ENCODE data around the gene CYP46A1. TPM values are rescaled to one million over a fixed set of nuclear protein-coding genes. Genes with fewer than 3 reads are reported as not detected.

Gene CYP46A1
- total RNA-seq, 2 donors from 2014 or later, result 1.3 TPM

GRCh38 chr14:99733211-99733539 is 49.1 kb downstream of the CYP46A1 start:
- no peak for DNase-seq (ENCODE audit: low spot score)
- intact Hi-C loops (cut with DNase I), result loop anchor here (5.0 to 10.0 kb wide), 2 partner anchors 59 to 72 kb away; partner anchors contain the start of gene EML1 (in 1 of the 2)

DNA sequence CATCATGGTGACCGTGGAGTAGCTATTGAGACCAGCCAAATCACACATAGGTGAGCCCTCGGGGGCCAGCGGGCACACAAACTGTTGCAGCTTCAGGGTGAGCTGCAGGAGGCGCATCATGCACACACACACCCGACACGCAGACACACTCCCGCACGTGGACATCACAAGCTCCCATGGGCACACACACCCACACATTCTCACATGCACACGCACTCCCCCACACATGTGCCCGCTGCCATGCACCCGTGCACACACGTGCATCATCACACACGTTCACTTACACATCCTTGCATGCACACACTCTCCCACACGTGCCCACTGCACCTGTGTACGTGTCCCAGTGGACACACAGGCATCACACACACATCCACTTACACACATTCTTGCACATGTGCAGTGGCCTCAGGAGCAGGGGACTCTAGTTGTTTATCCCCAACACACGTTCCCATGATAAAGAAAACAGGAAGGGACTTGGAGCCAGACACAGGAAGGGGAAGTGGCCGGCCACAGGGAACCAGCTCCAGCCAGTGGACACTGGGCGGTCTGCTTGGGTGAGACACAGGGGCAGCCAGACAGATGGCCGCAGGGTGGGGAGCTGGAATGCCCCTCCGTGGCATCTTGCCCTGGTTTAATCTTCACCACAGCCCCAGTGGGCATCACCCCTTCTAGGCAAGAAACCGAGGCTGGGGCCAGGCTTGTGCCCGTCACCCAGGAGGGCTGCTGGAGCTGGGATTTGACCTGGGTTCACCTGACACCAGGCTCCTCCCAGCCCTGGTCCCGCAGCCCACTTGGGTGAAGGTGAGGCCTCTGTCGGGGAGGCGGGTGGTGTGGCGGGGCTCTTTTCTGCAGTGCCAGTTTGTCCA is 49.7 kb downstream of the CYP46A1 start:
- DNase-seq (ENCODE audit: low spot score), result peak; percentile 87
- intact Hi-C loops (cut with DNase I), result loop anchor here (5.0 to 10.0 kb wide), 2 partner anchors 59 to 71 kb away; partner anchors contain the start of gene EML1 (in 1 of the 2)

DNA sequence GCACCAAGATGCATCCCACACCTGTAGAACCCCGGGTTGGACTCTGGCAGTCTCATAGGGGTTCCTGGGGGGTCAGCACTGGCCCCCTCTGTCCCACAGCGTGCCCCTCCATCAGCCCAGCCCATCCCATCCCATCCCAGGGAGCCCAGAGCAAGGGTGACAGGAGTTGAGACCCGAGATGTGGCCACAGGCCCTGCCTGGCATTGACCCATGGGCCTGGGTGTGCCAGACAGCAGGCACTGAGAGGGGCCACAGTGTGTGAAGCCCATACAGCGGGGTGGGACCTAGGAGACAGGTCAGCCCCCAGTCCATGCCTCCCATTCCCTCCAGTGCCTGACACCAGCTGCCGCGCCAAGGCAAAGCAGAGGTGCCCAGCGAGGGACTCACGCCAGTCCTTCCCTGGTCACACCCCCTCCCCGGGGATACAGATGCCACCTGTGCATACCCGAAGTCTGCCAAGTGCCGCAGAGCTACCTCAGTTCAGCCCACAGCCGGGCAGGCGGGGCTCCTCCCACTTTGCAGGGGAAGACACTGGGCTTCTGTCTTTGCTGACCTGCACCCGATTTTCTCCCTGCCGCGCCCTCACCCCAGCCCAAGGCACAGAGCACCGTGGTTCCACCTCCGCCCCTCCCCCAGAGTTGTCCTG is 50.4 kb downstream of the CYP46A1 start:
- peak; percentile 81 for DNase-seq (ENCODE audit: low spot score)
- intact Hi-C loops (cut with DNase I), result loop anchor here (5.0 to 10.0 kb wide), 2 partner anchors 58 to 70 kb away; partner anchors contain the start of gene EML1 (in 1 of the 2)

- intact Hi-C loops (cut with DNase I), result loop anchor here in 1 of 2 donors (10.0 kb wide), 1 partner anchor 69 kb away; no protein-coding TSS in a partner anchor
- DNase-seq (ENCODE audit: low spot score), result peak; percentile 47
Observed at GRCh38 chr14:99735189-99736135, 51.4 kb downstream of the CYP46A1 start.

- intact Hi-C loops (cut with DNase I), result loop anchor here in 1 of 2 donors (10.0 kb wide), 1 partner anchor 68 kb away; no protein-coding TSS in a partner anchor
- DNase-seq (ENCODE audit: low spot score), result peak; percentile 28
Observed at GRCh38 chr14:99736603-99737371, 52.7 kb downstream of the CYP46A1 start.

DNA sequence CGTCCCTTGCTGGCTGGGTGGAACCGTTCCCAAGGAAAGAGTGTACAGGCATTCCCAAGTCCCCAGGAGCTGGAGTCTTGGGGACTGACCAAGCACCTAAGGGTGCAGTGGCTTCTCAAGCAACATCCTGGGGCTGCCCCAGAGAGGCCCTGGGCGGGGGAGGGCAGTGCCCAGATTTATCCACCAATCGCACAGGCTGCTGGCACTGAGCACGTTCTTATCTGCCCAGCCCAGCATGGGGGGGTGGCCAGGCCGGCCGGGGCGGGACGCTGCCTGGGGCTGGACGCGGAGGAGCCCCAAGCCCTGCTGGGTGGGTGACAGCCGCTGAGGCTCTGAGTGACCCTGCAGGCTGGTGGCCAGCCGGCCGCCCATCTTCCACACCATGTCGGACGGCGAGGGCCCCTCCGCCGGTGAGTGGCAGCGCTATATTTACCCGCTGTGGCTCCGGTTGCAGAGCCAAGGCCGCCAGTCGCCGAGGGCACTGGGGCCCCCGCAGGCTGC is 53.4 kb downstream of the CYP46A1 start:
- DNase-seq (ENCODE audit: low spot score), result no peak

DNA sequence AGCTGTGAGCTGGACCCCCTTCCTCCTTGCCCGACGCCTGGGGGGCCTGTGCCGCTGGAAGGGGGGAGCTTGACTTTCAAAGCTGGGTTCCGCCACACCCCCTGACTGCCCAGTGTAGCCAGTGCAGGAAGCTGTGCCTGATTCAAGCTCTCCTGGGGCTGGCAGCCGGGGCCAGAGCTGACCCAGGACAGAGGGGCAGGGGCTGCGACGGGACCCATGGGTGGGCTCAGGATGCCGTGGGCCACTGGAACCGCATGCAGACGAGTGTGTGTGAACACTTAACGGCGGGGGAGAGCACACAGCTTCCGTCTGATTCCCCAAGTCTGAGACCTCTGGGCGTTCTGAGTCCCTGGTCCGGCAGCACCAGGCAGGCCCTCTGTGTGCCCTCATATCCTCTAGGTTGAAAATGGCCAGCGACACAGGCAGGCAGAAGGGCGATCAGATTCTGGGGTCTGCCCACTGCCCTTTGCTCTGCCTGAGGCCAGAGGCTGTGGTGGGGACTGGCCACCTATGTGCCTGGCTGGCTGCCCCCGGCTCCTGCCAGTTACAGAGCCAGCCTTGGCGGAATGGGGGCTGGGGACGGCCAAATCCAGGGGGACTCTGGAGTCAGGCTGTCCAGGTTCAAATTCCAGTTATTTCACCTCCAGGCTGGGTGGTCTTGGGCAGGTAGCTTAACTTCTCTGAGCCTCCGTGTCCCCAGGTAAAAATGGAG is 54.0 kb downstream of the CYP46A1 start:
- DNase-seq (ENCODE audit: low spot score), result no peak
- intact Hi-C loops (cut with DNase I), result loop anchor here in 1 of 2 donors (10.0 kb wide), 1 partner anchor 67 kb away; no protein-coding TSS in a partner anchor

More for the DNA sequence above, 53.4 kb downstream of the CYP46A1 start:
- intact Hi-C loops (cut with DNase I), result loop anchor here in 1 of 2 donors (10.0 kb wide), 1 partner anchor 67 kb away; no protein-coding TSS in a partner anchor

DNA sequence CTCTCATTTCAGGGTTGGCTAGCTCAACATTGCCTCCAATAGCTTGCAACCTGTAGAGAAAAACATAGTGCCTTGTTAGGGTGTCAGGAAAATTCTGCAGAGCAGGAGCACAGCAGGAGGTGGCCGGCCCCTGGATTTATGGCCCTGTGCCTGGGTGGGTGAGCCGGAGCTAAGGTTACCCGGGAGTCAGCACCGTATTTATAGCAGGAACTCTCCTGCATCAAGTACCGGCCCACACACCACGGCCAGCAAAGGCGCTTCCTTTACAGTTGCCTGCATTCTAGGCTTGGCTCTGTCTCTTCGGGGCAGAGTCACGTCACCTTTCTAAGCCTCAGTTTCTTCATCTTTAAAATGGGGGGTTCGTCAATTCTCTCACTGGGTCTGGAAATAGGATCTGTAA is 56.3 kb downstream of the CYP46A1 start:
- no peak for DNase-seq (ENCODE audit: low spot score)
- intact Hi-C loops (cut with DNase I), result no loop called here

- intact Hi-C loops (cut with DNase I), result no loop called here
Observed at GRCh38 chr14:99741227-99741976, 57.3 kb downstream of the CYP46A1 start.

GRCh38 chr14:99742074-99742473 is 58.0 kb downstream of the CYP46A1 start:
- DNase-seq (ENCODE audit: low spot score), result no peak
- intact Hi-C loops (cut with DNase I), result no loop called here

More at GRCh38 chr14:99741227-99741976, 57.3 kb downstream of the CYP46A1 start:
- DNase-seq (ENCODE audit: low spot score), result no peak

DNA sequence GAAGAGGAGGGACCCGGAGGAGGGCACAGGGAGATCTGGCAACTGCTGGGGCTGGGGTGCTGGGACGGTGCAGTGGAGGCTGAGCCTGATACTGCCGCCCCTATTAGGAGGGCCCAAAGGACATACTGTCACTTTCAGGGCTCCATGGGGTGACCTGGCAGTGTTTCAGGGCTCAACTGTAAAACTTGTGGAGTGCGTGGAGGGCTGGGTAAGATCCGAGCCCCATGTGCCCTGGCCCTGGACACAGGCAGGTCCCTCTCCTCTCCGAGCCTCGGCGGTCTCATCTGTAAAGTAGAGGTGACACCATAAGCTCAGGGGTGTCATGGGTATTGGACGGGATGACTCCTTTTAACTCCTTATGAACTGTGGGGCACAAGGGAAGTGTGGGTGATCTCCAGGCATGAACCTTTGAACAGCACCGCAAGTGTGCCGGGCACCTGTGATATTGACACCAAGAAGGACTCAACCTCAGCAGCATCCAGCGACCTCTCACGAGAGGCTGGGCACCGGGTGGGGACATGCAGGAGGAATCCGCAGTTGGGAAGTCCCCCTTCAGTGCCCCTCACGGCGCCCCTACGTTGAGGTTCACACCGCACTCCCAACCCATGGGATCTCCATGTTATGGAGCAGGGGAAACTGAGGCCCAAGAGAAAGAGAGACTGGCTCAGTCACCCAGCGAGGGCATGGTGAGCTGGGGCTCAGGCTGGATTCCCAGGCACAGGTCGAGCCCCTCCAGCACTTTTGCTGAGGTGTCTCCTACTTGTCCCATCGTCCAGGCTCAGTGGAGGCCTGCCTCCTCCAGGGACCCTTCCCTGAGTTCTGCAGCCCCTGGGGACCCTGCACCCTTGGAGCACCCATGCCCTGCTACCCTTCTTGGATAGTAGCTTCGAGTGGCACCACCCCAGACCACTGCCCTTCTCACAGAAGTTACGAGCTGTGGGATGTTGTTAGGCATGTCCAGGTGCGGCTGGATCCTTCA is 58.7 kb downstream of the CYP46A1 start:
- intact Hi-C loops (cut with DNase I), result no loop called here
- DNase-seq (ENCODE audit: low spot score), result no peak

DNA sequence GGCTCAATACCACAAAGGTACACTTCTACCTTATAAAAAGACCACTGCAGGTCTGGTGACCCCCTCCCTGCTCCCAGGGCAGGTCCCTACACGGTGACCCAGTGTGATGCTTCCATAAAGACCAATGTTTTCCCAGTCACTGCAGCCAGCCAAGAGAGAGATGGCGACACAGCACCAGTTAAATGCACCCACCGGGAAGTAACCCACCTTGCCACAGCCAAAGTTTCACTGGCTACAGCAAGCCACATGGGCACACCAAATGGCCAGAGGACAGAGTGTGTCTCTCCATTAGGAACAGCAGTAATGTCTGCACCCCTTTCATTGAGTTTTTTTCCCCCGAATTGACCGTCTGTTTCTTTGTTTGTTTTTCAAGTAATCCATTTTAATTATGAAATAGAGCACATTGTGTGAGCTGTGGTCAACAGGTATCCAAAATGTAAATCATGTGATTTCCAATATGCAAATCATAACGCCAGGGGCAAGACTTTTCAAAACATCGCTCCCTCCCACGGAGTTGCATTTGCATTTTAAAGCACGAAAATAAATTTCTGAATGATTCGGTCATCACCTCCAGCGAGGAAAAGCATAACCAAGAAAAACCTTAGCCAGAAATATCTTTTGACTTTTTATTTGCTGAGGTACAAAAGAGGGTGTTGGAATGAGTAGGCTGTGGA is 60.2 kb downstream of the CYP46A1 start:
- intact Hi-C loops (cut with DNase I), result no loop called here
- no peak for DNase-seq (ENCODE audit: low spot score)

GRCh38 chr14:99744873-99745224 is 60.8 kb downstream of the CYP46A1 start:
- intact Hi-C loops (cut with DNase I), result no loop called here
- DNase-seq (ENCODE audit: low spot score), result no peak

- intact Hi-C loops (cut with DNase I), result no loop called here
Observed at GRCh38 chr14:99745307-99745951, 61.3 kb downstream of the CYP46A1 start.

GRCh38 chr14:99747167-99747566 is 63.1 kb downstream of the CYP46A1 start:
- no peak for DNase-seq (ENCODE audit: low spot score)
- intact Hi-C loops (cut with DNase I), result no loop called here

More at GRCh38 chr14:99745307-99745951, 61.3 kb downstream of the CYP46A1 start:
- DNase-seq (ENCODE audit: low spot score), result no peak
